DLD1 (cell line): ENCODE data around the gene OR51E1.

Experiments used
- in situ Hi-C: cut with HindIII; loops from 2 replicates; pipeline ENCODE4 v1.10.0; 2017; ENCODE audit warnings: low sequenced_read_pairs

The OR51E1 gene

DNA sequence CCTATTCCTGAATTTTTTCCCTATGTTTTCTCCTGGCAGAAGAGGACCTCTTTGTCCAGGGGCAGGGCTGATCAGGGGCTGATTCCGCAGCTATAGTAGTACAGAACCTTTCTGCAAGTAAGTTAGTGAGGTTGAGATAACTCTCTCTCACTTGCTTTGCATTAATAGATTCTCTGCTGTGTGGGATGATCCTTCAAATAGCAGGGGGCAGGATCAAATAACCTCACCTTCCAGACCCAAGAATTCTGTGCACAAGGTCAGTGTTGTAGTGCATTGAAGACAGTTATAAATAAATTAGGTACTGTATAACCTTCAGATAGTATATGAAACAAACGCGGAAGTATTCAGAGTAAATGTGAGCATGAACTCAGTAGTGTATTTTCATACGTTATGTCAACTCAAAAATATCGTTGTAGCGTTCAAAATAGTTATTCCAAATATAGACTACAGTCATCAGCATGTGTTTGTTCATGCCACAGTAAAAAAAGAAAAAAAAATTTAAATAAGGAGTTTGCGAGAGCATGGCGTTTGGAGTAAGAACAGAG is 61.1 kb downstream of the OR51E1 start:
- in situ Hi-C loops: no loop called here
